ENCODE measurements around the gene SPOP. TPM values are rescaled to one million over a fixed set of nuclear protein-coding genes. Genes with fewer than 3 reads are reported as not detected.

Gene SPOP
- total and polyA plus RNA-seq, 2 experiments from 2014 or later = 51.2 to 65.7 TPM

DNA sequence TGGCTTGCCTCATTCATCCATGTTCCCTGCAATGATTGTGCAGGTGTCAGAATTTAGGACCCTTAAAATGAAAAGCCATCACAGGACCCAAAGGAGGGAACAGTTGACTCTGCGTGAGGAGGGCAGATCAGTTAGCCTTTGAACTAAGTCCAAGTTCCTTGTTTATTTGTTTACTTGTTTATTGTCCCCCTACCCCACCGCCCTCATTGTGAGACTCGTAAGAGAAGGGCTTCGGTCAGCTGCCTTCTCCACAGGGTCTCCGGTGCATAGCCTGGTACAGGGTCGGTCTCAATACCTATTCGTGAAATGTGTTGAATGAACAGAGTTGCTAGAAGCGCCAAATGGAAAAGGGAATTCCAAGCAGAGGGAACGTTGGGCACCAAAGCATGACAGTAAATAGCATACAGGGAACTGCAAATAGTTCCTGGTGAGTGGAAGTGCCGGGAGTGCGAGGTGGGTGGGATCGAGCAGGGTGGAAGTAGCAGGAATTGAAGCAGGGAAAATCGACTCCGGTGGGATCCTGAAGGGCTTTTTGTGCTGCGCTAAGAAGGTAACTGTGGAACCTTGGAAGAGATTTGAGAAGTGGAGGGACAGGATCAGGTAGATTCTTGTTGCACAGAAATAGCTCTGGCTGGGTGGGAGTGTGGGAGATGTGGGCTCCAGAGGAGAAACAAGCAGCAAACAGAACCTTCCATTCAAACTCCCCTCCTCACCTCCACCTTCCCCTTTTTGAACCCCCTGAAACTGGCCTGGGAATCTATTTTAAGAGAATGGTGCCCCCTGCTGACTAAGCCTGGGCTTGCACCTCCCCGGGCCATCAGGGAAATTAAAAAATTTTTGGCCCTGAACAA lies 17.2 kb upstream of the SPOP start:
- H3K4me2 ChIP-seq = no peak overlapping the region

DNA sequence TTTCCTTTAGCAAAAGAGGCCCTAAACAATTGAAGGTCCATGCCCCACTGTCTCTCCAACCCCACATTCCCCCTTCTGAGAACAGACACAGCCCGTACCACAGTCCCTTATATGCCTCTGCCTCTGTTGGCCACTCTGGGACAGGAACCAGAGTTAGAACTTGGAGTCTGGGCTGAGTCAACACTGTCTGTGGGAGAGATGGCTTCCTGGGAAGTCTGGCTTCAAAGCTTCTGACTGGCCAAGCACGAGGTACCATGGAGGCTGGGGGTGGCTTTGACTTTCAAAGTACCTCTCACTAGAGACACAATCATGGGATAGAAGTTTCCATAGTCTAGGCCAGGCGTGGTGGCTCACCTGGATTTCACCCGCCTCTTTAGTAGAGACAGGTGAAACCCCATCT lies 14.9 kb upstream of the SPOP start:
- H3K36me3 ChIP-seq (replicated peaks; ENCODE audit: insufficient read depth, low read depth) = no peaks in the 10 kb centered on the region
- peaks cover 5% of the 10 kb centered on the region for H3K27me3 ChIP-seq
- TF ChIP-seq EZH2 (IDR thresholded peaks at IDR 0.05; ENCODE audit: borderline replicate concordance) = no peak
- TF ChIP-seq, protein P1, sequence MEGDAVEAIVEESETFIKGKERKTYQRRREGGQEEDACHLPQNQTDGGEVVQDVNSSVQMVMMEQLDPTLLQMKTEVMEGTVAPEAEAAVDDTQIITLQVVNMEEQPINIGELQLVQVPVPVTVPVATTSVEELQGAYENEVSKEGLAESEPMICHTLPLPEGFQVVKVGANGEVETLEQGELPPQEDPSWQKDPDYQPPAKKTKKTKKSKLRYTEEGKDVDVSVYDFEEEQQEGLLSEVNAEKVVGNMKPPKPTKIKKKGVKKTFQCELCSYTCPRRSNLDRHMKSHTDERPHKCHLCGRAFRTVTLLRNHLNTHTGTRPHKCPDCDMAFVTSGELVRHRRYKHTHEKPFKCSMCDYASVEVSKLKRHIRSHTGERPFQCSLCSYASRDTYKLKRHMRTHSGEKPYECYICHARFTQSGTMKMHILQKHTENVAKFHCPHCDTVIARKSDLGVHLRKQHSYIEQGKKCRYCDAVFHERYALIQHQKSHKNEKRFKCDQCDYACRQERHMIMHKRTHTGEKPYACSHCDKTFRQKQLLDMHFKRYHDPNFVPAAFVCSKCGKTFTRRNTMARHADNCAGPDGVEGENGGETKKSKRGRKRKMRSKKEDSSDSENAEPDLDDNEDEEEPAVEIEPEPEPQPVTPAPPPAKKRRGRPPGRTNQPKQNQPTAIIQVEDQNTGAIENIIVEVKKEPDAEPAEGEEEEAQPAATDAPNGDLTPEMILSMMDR (IDR thresholded peaks at IDR 0.05; ENCODE audit: poor library complexity) = no peak
- no peak for TF ChIP-seq EZH2phosphoT487 (IDR thresholded peaks at IDR 0.05; ENCODE audit: low read depth, severe bottlenecking, unreplicated experiment)
- no peaks in the 10 kb centered on the region for H3K9me3 ChIP-seq (ENCODE audit: low read depth)
- no peaks in the 10 kb centered on the region for H3K4me1 ChIP-seq (ENCODE audit: insufficient read depth)
- no peaks in the 10 kb centered on the region for H3K9me2 ChIP-seq (replicated peaks; ENCODE audit: insufficient read depth)
- no peak overlapping the region for H3K27ac ChIP-seq
- H3K79me2 ChIP-seq = no peaks in the 10 kb centered on the region
- no peak overlapping the region for H3K4me3 ChIP-seq
- WGBS (ENCODE audit: low lambda C conversion rate, missing lambda C conversion rate) = 94% methylated on average over 4 of the region's 4 CpGs
- H4K20me1 ChIP-seq (ENCODE audit: insufficient read depth, poor library complexity, severe bottlenecking) = no peaks in the 10 kb centered on the region
- no peak overlapping the region for H2AFZ ChIP-seq
- no peak for DNase-seq (ENCODE audit: low spot score)
- H3K4me2 ChIP-seq = no peak overlapping the region

More for the DNA sequence above, 17.2 kb upstream of the SPOP start:
- Histone ChIP-seq H2AFZ (no peak overlapping the region), H3K27ac (no peak overlapping the region), H3K79me2 (no peaks in the 10 kb centered on the region), H3K9me3 (ENCODE audit: low read depth) (no peaks in the 10 kb centered on the region), H3K9me2 (replicated peaks; ENCODE audit: insufficient read depth) (no peaks in the 10 kb centered on the region), H3K27me3 (peaks cover 5% of the 10 kb centered on the region), H3K4me1 (ENCODE audit: insufficient read depth) (no peaks in the 10 kb centered on the region), H4K20me1 (ENCODE audit: insufficient read depth, poor library complexity, severe bottlenecking) (no peaks in the 10 kb centered on the region), H3K4me3 (no peak overlapping the region), H3K36me3 (replicated peaks; ENCODE audit: insufficient read depth, low read depth) (no peaks in the 10 kb centered on the region)
- WGBS (ENCODE audit: low lambda C conversion rate, missing lambda C conversion rate) = 38% methylated on average over 16 of the region's 16 CpGs
- peak; percentile 66 for DNase-seq (ENCODE audit: low spot score)
- no peak for TF ChIP-seq EZH2 (IDR thresholded peaks at IDR 0.05; ENCODE audit: borderline replicate concordance)
- TF ChIP-seq, protein P1 (IDR thresholded peaks at IDR 0.05; ENCODE audit: poor library complexity) = peak; percentile 98

DNA sequence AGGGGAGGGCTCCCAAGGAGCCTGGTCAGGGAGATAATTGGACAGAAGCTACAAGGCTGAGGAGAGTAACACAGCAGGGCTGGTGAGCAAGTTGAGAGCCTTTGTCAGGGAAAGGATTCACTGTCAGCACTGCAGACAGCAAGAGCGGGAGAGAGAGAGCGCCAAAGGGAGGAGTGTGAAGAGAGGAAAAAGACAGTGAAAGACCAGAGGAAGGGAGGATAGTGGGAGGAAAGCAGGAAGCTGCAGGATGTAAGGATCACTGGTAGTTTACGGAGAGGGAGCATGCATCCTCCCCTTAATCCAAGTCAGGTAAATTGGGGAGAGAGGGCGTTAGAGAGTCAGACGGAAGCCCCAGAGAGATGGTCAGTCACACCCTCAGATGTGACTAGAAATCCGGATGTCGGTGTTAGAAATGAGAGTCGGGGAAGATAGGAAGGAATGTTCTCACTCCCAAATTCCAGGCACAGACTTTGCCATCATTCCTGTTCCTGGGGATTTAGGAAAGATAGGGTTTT lies 13.8 kb upstream of the SPOP start:
- H3K4me2 ChIP-seq = no peak overlapping the region
- no peaks in the 10 kb centered on the region for H3K79me2 ChIP-seq
- peaks cover 5% of the 10 kb centered on the region for H3K27me3 ChIP-seq
- H4K20me1 ChIP-seq (ENCODE audit: insufficient read depth, poor library complexity, severe bottlenecking) = no peaks in the 10 kb centered on the region
- H3K4me1 ChIP-seq (ENCODE audit: insufficient read depth) = no peaks in the 10 kb centered on the region
- peak overlapping the region; percentile 58 for H3K27ac ChIP-seq
- 54% methylated on average over 8 of the region's 8 CpGs for WGBS (ENCODE audit: low lambda C conversion rate, missing lambda C conversion rate)
- DNase-seq (ENCODE audit: low spot score) = no peak
- H3K9me2 ChIP-seq (replicated peaks; ENCODE audit: insufficient read depth) = no peaks in the 10 kb centered on the region
- H3K4me3 ChIP-seq = no peak overlapping the region
- no peaks in the 10 kb centered on the region for H3K36me3 ChIP-seq (replicated peaks; ENCODE audit: insufficient read depth, low read depth)
- H3K9me3 ChIP-seq (ENCODE audit: low read depth) = no peaks in the 10 kb centered on the region
- H2AFZ ChIP-seq = no peak overlapping the region
- TF ChIP-seq EZH2 (IDR thresholded peaks at IDR 0.05; ENCODE audit: borderline replicate concordance) = no peak
- TF ChIP-seq EZH2phosphoT487 (IDR thresholded peaks at IDR 0.05; ENCODE audit: low read depth, severe bottlenecking, unreplicated experiment) = no peak
- TF ChIP-seq, protein P1 (IDR thresholded peaks at IDR 0.05; ENCODE audit: poor library complexity) = no peak
